ENCODE measurements around the gene USP48.

GRCh38 chr1:21794656-21795055 lies 11.7 kb upstream of the USP48 start:
- no peak for TF ChIP-seq CTCF (conservative IDR thresholded peaks at IDR 0.05 in 1 of 2, IDR thresholded peaks at IDR 0.05 in 1 of 2; ENCODE audit: low read depth in 1 of 2, low read length in 2 of 2)
- no peak for TF ChIP-seq EZH2 (IDR thresholded peaks at IDR 0.05; ENCODE audit: low read length, missing control alignments)
